GM12878 (cell line): ENCODE results near the gene C11orf97. TPM values are rescaled to one million over a fixed set of nuclear protein-coding genes. Genes with fewer than 3 reads are reported as not detected.
A peak's percentile ranks its signal among the peaks of the same experiment; 100 is the strongest.

ENCODE experiments used
- ATF7 ChIP-seq: fragments of 450-650 bp; IDR thresholded peaks from 2 replicates; pipeline ENCODE4 v1.6.1; 2016; ENCODE audit warnings: low read depth, mild to moderate bottlenecking
- CHD2 ChIP-seq: IDR thresholded peaks from 2 replicates; pipeline ENCODE4 v1.6.1; 2011; ENCODE audit warnings: low read depth, low read length, improper control_type of control experiment, borderline replicate concordance
- DPF2 ChIP-seq: fragments of 450-650 bp; IDR thresholded peaks from 2 replicates; pipeline ENCODE4 v1.6.1; 2017; ENCODE audit warnings: mild to moderate bottlenecking
- E2F8 ChIP-seq: fragments of 450-650 bp; IDR thresholded peaks from 2 replicates; pipeline ENCODE4 v1.6.1; 2018; ENCODE audit warnings: mild to moderate bottlenecking, low read depth, moderate library complexity; ENCODE audit not compliant: partially characterized antibody
- GABPA ChIP-seq: IDR thresholded peaks from 2 replicates; pipeline ENCODE4 v1.6.1; 2014; ENCODE audit warnings: antibody characterized with exemption, low read depth, mild to moderate bottlenecking, inconsistent platforms
- HCFC1 ChIP-seq: fragments of 150-350 bp; IDR thresholded peaks from 2 replicates; pipeline ENCODE4 v1.6.1; 2014; ENCODE audit warnings: low read length
- IKZF2 ChIP-seq, 2 experiments: fragments of 450-650 bp; IDR thresholded peaks; 2 replicates each; pipeline ENCODE4 v1.6.1; 2017; ENCODE audit warnings: mild to moderate bottlenecking in 2 of 2, moderate library complexity in 2 of 2
- JUNB ChIP-seq: IDR thresholded peaks from 2 replicates; pipeline ENCODE4 v1.6.1; 2016; ENCODE audit warnings: antibody characterized with exemption, mild to moderate bottlenecking
- JUND ChIP-seq: IDR thresholded peaks from 2 replicates; pipeline ENCODE4 v1.6.1; 2012; ENCODE audit warnings: low read depth, mild to moderate bottlenecking, low read length, improper control_type of control experiment, moderate library complexity
- KAT2A ChIP-seq: conservative IDR thresholded peaks from 2 replicates; pipeline ENCODE4 v1.6.1; 2011; ENCODE audit warnings: low read depth, low read length; ENCODE audit not compliant: control insufficient read depth
- MYB ChIP-seq: fragments of 150-350 bp; IDR thresholded peaks from 2 replicates; pipeline ENCODE4 v1.6.1; 2014; ENCODE audit warnings: mild to moderate bottlenecking, low read depth, low read length, borderline replicate concordance
- MYC ChIP-seq: IDR thresholded peaks from 2 replicates; pipeline ENCODE4 v1.6.1; 2011; ENCODE audit warnings: mild to moderate bottlenecking, low read length, moderate library complexity, inconsistent platforms; ENCODE audit not compliant: insufficient read depth, insufficient replicate concordance, insufficient read length, severe bottlenecking
- NFYB ChIP-seq: IDR thresholded peaks from 2 replicates; pipeline ENCODE4 v1.6.1; 2011; ENCODE audit warnings: low read depth, mild to moderate bottlenecking, low read length, improper control_type of control experiment, moderate library complexity; ENCODE audit not compliant: insufficient read depth
- PKNOX1 ChIP-seq: fragments of 450-650 bp; IDR thresholded peaks from 2 replicates; pipeline ENCODE4 v1.6.1; 2016; ENCODE audit warnings: mild to moderate bottlenecking
- POLR2AphosphoS5 ChIP-seq: IDR thresholded peaks from 2 replicates; pipeline ENCODE4 v1.6.1; 2011; ENCODE audit warnings: mild to moderate bottlenecking, low read length, inconsistent platforms
- POU2F2 ChIP-seq: IDR thresholded peaks from 3 replicates; pipeline ENCODE4 v1.6.1; 2011; ENCODE audit warnings: low read depth, mild to moderate bottlenecking, low read length, borderline replicate concordance
- STAT3 ChIP-seq: IDR thresholded peaks from 2 replicates; pipeline ENCODE4 v1.6.1; 2011; ENCODE audit warnings: low read depth, low read length, improper control_type of control experiment
- TAF1 ChIP-seq: IDR thresholded peaks from 2 replicates; pipeline ENCODE4 v1.6.1; 2011; ENCODE audit warnings: mild to moderate bottlenecking, low read depth, low read length, borderline replicate concordance
- TARDBP ChIP-seq: IDR thresholded peaks from 2 replicates; pipeline ENCODE4 v1.6.1; 2016; ENCODE audit warnings: borderline replicate concordance
- USF2 ChIP-seq: IDR thresholded peaks from 2 replicates; pipeline ENCODE4 v1.6.1; 2011; ENCODE audit warnings: low read depth, low read length, improper control_type of control experiment, borderline replicate concordance
- ZBED1 ChIP-seq: IDR thresholded peaks from 2 replicates; pipeline ENCODE4 v1.6.1; 2016; ENCODE audit warnings: borderline replicate concordance
- ZBTB33 ChIP-seq: fragments of 450-650 bp; IDR thresholded peaks from 2 replicates; pipeline ENCODE4 v1.6.1; 2017; ENCODE audit warnings: mild to moderate bottlenecking
- polyA plus RNA-seq, 11 experiments: library from polyadenylated mRNA; depleted of rRNA in 4 of 11; unstranded in 6 of 11; stranded (reverse) in 5 of 11; fragments of >200 nt; fragmentation: Nextera tagmentation in 4 of 11; fragmentation: Illumina TruSeq in 1 of 11; extraction: Ambion mirVana in 4 of 11; extraction: Trizol in 1 of 11; gene quantifications; 1 replicate in 1 of 11; 2 replicates in 10 of 11; pipeline versions ENCODE4 v1.2.1 to v1.2.3, GENCODE V29; 2011 to 2016; ENCODE audit warnings: inconsistent platforms in 2 of 11, missing spikeins in 2 of 11, low read depth in 1 of 11
- total RNA-seq, 4 experiments: library from RNA; depleted of rRNA in 3 of 4; stranded (reverse); fragments of >200 nt in 3 of 4; fragmentation: Illumina TruSeq in 1 of 4; extraction: Trizol in 1 of 4; gene quantifications; 2 replicates each; pipeline versions ENCODE4 v1.2.1 to v1.2.3, GENCODE V29; 2013 to 2021

Gene C11orf97
- total and polyA plus RNA-seq, 10 of the 15 experiments (the other 5 are each of a cell fraction or from before 2014, with no cell fraction given), result not detected

- TF ChIP-seq IKZF2 (IDR thresholded peaks at IDR 0.05) (peak; percentile 85 to 92; a peak in 3 of 4 replicates), PKNOX1 (peak; percentile 51; the same call in 1 of the 2 replicates), USF2 (no peak), MYB (no peak), ZBED1 (peak; percentile 53), CHD2 (peak; percentile 90), STAT3 (0 out of 2 replicates have a peak, but pooled peaks have one; percentile 57), ZBTB33 (no peak), GABPA (no peak), TAF1 (no peak), POU2F2 (peak; percentile 68; the same call in 1 of the 3 replicates), NFYB (0 out of 2 replicates have a peak, but pooled peaks have one; percentile 6), HCFC1 (no peak), MYC (no peak), TARDBP (no peak), E2F8 (peak; percentile 46), JUNB (peak; percentile 86), POLR2AphosphoS5 (no peak), ATF7 (peak; percentile 97), KAT2A (no peak), DPF2 (peak; percentile 86), JUND (no peak; the same call in 1 of the 2 replicates)
Observed at GRCh38 chr11:94472916-94473799, 39.1 kb upstream of the C11orf97 start (continued).
